ENCODE results near the gene C9orf72.
"Not testable (repeated sequence)": the region's sequence is repeated elsewhere in the genome, so short reads cannot be mapped to it uniquely, and the experiment has no call there.

C9orf72 gene

DNA sequence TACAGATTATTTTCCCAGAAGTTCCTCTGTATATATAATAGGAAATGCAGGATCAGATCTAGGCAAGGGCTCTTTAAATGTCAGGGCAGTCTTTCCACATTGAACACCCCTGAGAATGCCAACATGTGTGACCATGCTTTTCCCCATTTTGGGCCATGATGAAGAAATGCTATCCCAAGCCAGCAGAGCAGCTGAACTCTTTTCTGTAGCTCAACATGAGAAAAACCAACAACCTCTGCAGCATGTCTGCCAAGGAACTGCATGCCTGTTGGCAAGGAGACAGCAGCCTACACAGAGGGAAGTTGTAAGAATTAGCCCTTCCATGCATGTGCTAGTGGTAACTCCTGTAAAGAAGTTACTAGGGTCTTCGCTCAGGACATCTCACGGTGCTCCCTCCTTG, 58.7 kb downstream of the C9orf72 start:
- no peak for DNase-seq (ENCODE audit: low spot score)

GRCh38 chr9:27511771-27512170, 61.5 kb downstream of the C9orf72 start:
- no peak for DNase-seq (ENCODE audit: low spot score)

DNA sequence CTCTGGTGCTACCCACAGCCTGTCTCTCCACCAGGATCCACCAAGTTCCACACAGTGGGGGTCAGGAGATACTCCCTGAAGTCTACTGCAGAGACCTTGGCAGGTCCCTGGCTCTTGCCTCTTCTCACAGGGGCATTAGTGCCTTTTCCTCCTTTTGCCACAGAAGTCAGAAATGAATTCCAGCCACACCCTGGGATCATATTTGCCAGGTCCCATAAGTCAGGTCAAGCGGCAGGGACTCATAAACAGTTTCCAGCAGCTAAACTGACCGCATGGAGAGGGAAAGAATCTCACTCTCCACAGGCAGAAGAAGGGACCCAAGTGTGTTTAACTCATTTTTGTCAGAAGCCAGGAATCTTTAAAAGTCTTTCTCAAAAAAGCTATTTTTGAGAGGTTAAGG, 62.5 kb downstream of the C9orf72 start:
- no peak for DNase-seq (ENCODE audit: low spot score)

- DNase-seq (ENCODE audit: low spot score): no peak
Observed at GRCh38 chr9:27506981-27507380, 66.3 kb downstream of the C9orf72 start.

GRCh38 chr9:27505744-27506161, 67.5 kb downstream of the C9orf72 start:
- DNase-seq (ENCODE audit: low spot score): no peak

DNA sequence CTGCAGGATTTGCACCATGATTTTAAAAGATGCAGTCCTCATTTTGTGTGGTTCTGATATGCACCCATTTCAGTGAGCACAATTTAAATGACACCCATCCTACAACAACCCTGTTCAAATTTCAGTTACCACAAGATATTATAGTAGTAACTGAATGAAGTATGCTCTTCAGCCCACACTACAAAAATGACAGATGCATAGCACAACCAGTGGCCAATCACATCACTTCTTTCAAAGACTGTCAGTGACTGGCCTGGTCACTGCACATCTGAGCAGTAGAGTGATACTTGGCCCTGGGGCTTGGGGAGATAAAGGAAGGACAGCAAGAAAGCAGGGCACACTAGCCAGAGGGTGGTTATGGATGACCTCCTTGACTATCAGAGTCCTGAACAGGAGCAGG, 69.0 kb downstream of the C9orf72 start:
- DNase-seq (ENCODE audit: low spot score): no peak

- DNase-seq (ENCODE audit: low spot score): no peak
Observed at GRCh38 chr9:27503623-27504022, 69.7 kb downstream of the C9orf72 start.

DNA sequence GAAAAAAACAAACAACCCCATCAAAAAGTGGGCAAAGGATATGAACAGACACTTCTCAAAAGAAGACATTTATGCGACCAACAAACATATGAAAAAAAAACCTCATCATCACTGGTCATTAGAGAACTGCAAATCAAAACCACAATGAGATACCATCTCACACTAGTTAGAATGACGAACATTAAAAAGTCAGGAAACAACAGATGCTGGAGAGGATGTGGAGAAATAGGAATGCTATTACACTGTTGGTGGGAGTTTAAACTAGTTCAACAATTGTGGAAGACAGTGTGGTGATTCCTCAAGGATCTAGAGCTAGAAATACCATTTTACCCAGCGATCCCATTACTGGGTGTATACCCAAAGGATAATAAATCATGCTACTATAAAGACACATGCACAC, 72.4 kb downstream of the C9orf72 start:
- DNase-seq (ENCODE audit: low spot score): not testable (repeated sequence)

DNA sequence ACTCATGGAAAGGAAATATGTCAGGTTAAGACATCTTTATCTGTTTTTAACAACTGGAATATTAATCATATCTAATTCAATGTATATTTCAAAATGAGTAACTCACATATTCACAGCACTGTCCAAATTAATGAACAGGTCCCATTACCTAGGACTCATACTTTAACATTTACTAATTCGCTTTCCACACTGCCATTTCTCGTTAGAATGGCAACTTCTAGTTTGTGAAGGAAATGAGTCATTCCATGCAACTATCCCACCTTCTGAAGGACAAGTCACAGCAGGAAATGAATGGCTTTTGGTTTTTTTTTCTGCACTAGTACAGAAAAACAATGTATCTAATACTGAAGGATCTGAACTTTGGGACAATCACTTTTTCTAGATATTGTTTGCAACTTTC, 73.8 kb downstream of the C9orf72 start:
- DNase-seq (ENCODE audit: low spot score): no peak

- no peak for DNase-seq (ENCODE audit: low spot score)
Observed at GRCh38 chr9:27497883-27498417, 75.3 kb downstream of the C9orf72 start.

Measured in CD4-positive, alpha-beta T cell treated with Interleukin-15 for 4 hours (primary cell).